Stimulated activated memory B cell treated with anti-CD40 and anti-IgM and Interleukin-4, amounts not matched to agents 10 μg/mL and 1 μg/mL and 100 μg/mL, for 72 hours (primary cell): ENCODE results near the gene SRXN1.
A peak's percentile ranks its signal among the peaks of the same experiment; 100 is the strongest.
"Not testable (repeated sequence)": the region's sequence is repeated elsewhere in the genome, so short reads cannot be mapped to it uniquely, and the experiment has no call there.

Source experiments
- ATAC-seq: fragments of 150-1000 bp; cut with Tn5 transposase; 2 replicates; pipeline ENCODE4 v1.10.0; 2021
- H3K27ac Mint-ChIP-seq: one replicate; pipeline ENCODE4 v1.8.0; 2022; ENCODE audit warnings: mild to moderate bottlenecking, mixed read lengths
- H3K27me3 Mint-ChIP-seq: one replicate; pipeline ENCODE4 v1.8.0; 2022; ENCODE audit warnings: mixed read lengths
- H3K36me3 Mint-ChIP-seq: one replicate; pipeline ENCODE4 v1.8.0; 2022; ENCODE audit warnings: mixed read lengths
- H3K4me1 Mint-ChIP-seq: one replicate; pipeline ENCODE4 v1.8.0; 2022; ENCODE audit warnings: mixed read lengths
- H3K4me3 Mint-ChIP-seq: one replicate; pipeline ENCODE4 v1.8.0; 2022; ENCODE audit warnings: mild to moderate bottlenecking, moderate library complexity, mixed read lengths
- H3K9me3 Mint-ChIP-seq: one replicate; pipeline ENCODE4 v1.8.0; 2022; ENCODE audit warnings: mixed read lengths

SRXN1 gene

DNA sequence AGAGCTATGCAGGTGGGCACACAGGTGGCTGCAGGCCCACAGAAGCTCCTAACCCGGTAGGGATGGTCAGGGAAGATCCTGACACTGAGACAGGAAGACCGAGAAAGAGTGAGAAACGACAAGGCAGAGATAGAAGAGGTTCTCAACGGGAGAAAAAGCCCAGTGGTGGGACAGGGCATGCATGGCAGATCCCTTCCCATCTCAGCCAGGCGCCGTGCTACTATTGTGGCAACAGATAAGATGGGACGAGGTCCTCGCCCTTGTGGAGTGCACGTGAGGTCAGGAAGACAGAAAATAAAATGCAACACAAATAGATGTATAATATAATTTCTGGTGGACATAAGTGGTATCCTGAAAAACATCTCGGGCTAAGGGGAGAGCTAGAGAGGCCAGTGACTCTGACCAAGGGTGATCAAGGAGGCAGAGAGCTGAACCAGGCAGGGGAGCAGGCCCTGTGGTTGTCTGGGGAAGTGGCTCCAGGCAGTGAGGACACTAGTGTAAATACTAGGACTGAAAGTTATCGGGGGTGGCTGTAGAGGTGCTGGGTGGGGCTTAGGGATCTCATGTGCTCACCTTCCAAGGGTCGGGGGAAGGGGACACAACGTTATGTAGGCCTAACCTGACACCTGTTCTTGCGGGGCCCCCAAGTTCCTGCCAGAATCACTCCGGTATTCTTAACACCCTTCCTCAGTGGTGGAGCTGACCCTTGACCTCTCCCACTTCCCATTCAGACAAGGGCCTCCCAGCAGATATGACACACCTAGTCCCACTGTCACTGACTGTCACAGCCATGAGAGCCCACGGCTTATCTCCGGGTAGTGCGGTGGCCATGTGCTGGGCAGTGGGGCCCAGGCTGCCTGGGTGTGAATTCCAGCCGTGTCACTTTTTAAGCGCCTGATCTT is 1.0 kb downstream of the SRXN1 start:
- Mint-ChIP-seq H3K36me3 (peaks cover 39% of the 10 kb centered on the region), H3K4me1 (peaks cover 26% of the 10 kb centered on the region), H3K27me3 (no peaks in the 10 kb centered on the region), H3K9me3 (no peaks in the 10 kb centered on the region), H3K4me3 (peak overlapping the region; percentile 76), H3K27ac (peak overlapping the region; percentile 78)
- ATAC-seq = no peak

DNA sequence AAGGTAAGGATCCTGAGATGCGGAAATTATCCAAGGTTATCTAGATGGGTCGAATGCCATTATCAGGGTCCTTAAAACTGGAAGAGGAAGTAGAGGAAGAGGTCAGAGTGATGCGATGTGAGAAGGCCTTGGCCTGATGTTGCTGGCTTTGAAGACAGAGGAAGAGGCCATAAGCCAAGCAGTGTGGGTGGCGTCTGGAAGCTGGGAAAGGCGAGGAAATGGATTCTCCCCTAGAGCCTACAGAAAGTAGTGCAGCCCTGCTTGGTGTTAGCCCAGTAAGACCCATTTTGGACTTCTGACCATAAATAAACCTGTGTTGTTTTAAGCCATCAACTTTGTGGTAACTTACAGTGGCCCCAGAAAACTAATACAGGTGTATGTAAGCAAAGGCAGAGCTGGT is 2.0 kb downstream of the SRXN1 start:
- no peak for ATAC-seq
- H3K27me3 Mint-ChIP-seq = no peaks in the 10 kb centered on the region
- no peak overlapping the region for H3K4me3 Mint-ChIP-seq
- no peak overlapping the region for H3K27ac Mint-ChIP-seq
- H3K4me1 Mint-ChIP-seq = peaks cover 27% of the 10 kb centered on the region
- no peaks in the 10 kb centered on the region for H3K9me3 Mint-ChIP-seq
- H3K36me3 Mint-ChIP-seq = peaks cover 43% of the 10 kb centered on the region

DNA sequence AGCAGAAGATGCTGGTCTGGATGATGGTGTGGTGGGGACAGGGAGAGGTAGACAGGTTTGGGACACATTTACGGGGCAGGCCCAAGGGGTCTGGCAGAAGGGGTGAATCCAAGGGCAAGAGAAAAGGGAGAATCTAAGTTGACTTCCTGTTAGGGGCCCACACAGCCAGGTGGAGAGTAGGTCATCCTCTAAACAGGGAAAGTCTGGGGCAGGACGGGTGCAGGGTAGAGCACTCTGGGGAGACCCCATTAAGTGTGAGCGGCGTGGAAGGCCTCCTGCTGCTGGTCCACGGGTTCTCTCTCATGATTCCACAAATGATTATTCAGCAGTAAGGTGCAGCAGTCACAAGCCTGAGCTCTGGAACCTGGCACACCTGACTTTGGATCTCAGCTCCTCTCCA is 2.7 kb downstream of the SRXN1 start:
- peaks cover 33% of the 10 kb centered on the region for H3K4me1 Mint-ChIP-seq
- no peak overlapping the region for H3K4me3 Mint-ChIP-seq
- no peaks in the 10 kb centered on the region for H3K27me3 Mint-ChIP-seq
- no peaks in the 10 kb centered on the region for H3K9me3 Mint-ChIP-seq
- H3K36me3 Mint-ChIP-seq = peaks cover 43% of the 10 kb centered on the region
- ATAC-seq = no peak
- no peak overlapping the region for H3K27ac Mint-ChIP-seq

DNA sequence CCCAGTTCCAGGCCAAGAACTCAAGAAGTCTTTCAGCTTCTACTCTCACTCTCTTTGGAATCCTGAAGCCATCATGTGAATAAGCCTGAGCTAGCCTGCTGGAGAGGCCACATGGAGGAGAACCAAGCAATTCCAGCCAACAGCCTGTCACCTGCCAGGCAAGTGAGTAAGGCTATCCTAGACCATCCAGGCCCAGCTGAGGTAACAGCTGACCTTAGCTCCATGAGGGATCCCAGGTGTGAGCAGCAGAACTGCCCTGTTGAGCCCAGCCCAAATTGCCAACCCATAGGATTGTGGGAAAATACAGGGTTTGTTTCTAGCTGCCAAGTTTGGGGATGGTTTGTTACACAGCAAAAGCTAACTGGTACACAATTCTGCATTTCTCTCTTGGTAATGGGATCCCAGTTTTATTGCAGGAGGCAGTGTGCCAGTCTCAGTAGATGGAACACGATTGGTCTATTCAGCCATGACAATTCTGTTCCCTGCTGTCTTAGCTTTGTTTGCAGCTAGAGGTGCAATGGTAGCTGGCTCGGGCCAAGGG is 5.5 kb downstream of the SRXN1 start:
- H3K36me3 Mint-ChIP-seq = peaks cover 43% of the 10 kb centered on the region
- H3K9me3 Mint-ChIP-seq = no peaks in the 10 kb centered on the region
- no peak for ATAC-seq
- H3K4me1 Mint-ChIP-seq = peaks cover 25% of the 10 kb centered on the region
- H3K27me3 Mint-ChIP-seq = peaks cover 21% of the 10 kb centered on the region
- no peak overlapping the region for H3K27ac Mint-ChIP-seq
- no peak overlapping the region for H3K4me3 Mint-ChIP-seq

DNA sequence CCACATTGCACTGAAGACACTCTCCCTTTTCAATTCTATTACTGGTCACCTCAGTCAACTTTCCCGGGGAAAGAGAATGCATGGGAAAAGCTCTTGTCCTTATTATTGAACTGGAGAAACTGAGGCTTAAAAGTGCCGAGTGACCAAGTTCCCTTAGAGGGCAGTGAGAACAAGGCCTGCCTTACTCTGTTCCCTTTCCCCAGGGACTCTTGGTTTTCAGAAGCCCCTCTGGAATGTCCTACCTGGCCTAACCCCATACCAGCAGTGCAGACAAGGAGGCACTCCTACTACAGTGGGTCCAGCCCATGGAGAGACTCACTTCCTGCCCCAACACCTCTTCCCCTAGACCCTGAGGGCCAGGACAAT is 6.1 kb downstream of the SRXN1 start:
- Mint-ChIP-seq H3K36me3 (peaks cover 43% of the 10 kb centered on the region), H3K27ac (no peak overlapping the region), H3K4me1 (peaks cover 18% of the 10 kb centered on the region), H3K27me3 (peaks cover 22% of the 10 kb centered on the region), H3K4me3 (no peak overlapping the region), H3K9me3 (no peaks in the 10 kb centered on the region)
- ATAC-seq = no peak

DNA sequence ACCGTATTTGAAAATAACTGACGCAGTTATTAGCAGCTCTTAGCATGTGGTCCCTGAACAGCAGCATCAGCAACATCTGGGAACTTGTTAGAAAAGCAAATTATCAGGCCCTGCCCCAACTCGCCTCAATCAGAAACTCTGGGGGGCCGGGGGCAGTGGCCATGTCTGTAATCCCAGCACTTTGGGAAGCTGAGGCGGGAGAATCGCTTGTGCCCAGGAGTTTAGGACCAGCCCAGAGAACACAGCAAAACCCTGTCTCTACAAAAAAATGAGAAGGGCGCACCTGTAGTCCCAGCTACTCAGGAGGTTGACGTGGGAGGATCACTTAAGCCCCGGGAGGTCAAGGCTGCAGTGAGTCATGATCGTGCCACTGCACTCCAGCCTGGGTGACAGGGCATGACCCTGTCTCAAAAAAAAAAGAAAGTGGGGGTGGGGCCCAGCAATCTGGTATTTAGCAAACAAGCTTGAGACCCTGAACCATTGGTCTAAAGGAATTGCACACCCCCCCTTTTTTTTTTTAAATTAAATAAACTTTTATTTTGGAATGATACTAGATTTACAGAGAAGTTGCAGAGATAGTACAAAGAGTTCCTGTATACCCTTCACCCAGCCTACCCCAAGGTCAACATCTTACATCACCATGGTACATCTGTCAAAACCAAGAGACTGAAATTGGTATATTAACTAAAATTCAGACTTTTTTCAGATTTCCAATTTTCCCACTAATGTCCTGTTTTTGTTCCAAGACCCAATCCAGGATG is 6.7 kb downstream of the SRXN1 start:
- H3K36me3 Mint-ChIP-seq = peaks cover 43% of the 10 kb centered on the region
- no peaks in the 10 kb centered on the region for H3K9me3 Mint-ChIP-seq
- no peak overlapping the region for H3K27ac Mint-ChIP-seq
- H3K27me3 Mint-ChIP-seq = peaks cover 22% of the 10 kb centered on the region
- peaks cover 12% of the 10 kb centered on the region for H3K4me1 Mint-ChIP-seq
- no peak overlapping the region for H3K4me3 Mint-ChIP-seq
- ATAC-seq = no peak

DNA sequence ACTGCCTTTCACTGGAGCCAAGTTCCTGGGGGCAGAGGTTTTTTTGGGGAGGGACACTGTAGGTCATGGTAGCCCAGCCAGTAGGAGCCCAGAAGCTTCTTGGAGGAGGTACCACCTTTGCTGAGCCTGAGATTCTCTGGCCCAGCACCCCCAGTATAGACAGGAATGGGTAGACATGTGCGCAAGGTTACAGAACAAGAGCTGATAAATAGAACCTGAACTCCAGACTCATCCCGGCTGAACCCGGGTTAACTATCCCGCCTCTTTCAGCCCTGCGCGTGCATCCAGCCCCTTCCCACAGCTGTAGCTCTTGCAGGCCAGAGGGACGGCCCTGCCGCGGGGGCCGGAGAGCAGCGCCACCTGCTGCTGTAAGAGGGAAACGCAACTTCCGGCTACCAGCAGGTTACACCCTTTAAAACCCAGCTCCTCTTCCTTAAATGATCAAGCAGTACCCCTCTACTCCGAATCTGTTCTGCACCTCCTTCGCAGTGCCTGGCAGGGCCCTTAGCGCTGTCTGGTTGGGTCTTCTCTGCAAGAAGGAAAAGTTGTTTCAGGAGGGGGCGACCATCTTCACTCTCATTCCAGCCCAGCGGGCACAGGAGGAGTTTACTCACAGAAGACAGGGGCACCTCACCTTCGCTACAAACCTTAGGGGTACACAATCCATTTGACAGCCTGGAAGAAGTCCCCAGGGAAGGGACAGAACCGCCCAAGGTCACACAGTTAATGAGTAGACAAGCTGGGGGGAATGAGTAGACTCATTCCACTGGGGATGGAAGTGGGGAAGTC is 7.5 kb downstream of the SRXN1 start:
- Mint-ChIP-seq H3K4me1 (peaks cover 11% of the 10 kb centered on the region), H3K27me3 (peaks cover 24% of the 10 kb centered on the region), H3K9me3 (no peaks in the 10 kb centered on the region), H3K36me3 (peaks cover 37% of the 10 kb centered on the region), H3K27ac (no peak overlapping the region), H3K4me3 (no peak overlapping the region)
- ATAC-seq = peak; percentile 61

DNA sequence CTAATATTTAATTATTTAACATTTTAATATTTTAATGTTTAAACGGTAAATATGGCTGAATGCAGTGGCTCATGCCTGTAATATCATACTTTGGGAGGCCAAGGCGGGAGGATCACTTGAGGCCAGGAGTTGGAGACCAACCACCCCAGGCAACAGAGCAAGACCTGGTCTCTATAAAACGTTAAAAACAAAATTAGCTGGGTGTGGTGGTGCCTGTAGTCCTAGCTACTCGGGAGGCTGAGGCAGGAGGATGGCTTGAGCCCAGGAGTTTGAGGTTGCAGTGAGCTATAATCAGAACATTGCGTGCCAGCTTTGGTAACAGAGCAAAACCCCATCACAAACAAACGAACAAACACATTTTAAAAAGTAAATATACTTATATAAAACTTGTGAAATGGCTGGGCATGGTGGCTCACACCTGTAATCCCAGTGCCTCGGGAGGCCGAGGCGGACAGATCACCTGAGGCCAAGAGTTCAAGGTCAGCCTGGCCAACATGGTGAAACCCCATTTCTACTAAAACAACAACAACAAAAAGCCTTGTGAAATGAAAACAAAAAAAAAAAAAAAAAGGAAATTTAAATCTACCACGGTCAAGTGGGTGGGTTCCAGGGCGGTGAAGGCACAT is 8.2 kb downstream of the SRXN1 start:
- Mint-ChIP-seq H3K9me3 (no peaks in the 10 kb centered on the region), H3K4me1 (peaks cover 11% of the 10 kb centered on the region), H3K27me3 (peaks cover 31% of the 10 kb centered on the region), H3K36me3 (peaks cover 30% of the 10 kb centered on the region), H3K27ac (no peak overlapping the region), H3K4me3 (no peak overlapping the region)
- no peak for ATAC-seq

DNA sequence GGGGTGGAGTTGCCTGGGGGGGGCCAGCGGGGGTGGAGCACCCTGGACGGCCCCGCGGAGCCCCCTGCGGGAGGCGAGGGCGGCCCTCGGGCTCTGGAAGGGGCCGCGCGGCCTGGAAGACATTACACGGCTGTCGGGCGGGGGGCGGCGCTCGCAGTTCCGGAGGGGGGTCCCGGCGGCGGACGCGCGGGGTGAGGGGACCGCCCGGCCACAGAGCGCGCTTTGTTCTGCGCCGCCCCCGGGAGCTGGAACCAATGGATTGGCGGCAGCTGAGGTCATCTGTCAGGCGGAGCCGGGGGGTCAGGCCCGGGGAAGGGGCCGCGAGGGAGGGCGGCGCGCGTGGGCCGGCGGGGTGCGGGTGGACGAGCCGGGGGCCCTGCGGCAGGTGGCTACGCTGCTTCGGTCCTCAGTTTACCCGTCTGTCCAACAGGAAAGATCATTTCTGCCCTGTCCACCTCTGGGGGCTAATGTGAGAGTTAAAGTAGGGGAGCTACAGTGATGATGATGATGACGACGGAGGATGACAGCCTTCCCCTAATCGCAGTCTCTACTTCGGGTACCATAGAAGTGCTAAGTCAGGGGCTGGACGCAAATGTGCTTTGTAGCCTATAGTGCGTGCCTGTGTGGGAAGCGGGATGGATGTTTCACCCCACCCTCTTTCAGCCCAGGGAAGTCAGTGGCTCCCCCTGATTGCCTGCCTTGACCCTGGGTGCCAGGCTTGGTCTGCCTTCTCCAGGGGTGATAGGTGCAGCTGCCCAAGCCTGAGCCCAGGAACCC is 10.4 kb downstream of the SRXN1 start:
- H3K36me3 Mint-ChIP-seq = peaks cover 10% of the 10 kb centered on the region

DNA sequence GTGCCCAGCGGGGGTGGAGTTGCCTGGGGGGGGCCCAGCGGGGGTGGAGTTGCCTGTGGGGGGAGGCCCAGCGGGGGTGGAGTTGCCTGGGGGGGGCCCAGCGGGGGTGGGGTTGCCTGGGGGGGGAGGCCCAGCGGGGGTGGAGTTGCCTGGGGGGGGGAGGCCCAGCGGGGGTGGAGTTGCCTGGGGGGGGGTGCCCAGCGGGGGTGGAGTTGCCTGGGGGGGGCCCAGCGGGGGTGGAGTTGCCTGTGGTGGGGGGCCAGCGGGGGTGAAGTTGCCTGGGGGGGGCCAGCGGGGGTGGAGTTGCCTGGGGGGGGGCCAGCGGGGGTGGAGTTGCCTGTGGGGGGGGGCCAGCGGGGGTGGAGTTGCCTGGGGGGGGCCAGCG is 11.0 kb downstream of the SRXN1 start:
- H3K4me3 Mint-ChIP-seq, H3K36me3 Mint-ChIP-seq, ATAC-seq, H3K4me1 Mint-ChIP-seq, H3K27ac Mint-ChIP-seq, H3K9me3 Mint-ChIP-seq: not testable (repeated sequence)
- H3K27me3 Mint-ChIP-seq = peaks cover 33% of the 10 kb centered on the region

More for the DNA sequence above, 10.4 kb downstream of the SRXN1 start:
- Mint-ChIP-seq H3K27me3 (peaks cover 33% of the 10 kb centered on the region), H3K9me3 (no peaks in the 10 kb centered on the region), H3K4me1 (peaks cover 7% of the 10 kb centered on the region), H3K27ac (no peak overlapping the region), H3K4me3 (no peak overlapping the region)
- no peak for ATAC-seq

DNA sequence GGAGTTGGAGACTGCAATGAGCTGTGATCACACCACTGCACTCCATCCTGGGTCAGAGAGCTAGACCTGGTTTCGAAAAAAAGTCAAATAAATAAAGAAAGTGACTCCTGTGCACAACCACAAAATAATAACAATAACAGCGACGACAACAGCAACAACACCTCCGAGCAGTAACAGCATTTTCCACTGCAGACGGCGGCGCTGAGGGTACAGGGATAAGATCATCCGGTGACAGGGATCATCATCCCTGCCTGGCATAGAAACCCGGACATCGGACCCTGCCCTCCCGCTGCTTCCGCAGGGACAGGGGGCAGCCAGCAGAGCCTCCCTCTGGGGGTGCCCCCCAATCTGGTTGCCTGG is 11.5 kb downstream of the SRXN1 start:
- H3K4me3 Mint-ChIP-seq = peak overlapping the region; percentile 9
- no peaks in the 10 kb centered on the region for H3K36me3 Mint-ChIP-seq
- H3K4me1 Mint-ChIP-seq = peaks cover 7% of the 10 kb centered on the region
- H3K27me3 Mint-ChIP-seq = peaks cover 33% of the 10 kb centered on the region
- no peak for ATAC-seq
- H3K27ac Mint-ChIP-seq = no peak overlapping the region
- no peaks in the 10 kb centered on the region for H3K9me3 Mint-ChIP-seq

DNA sequence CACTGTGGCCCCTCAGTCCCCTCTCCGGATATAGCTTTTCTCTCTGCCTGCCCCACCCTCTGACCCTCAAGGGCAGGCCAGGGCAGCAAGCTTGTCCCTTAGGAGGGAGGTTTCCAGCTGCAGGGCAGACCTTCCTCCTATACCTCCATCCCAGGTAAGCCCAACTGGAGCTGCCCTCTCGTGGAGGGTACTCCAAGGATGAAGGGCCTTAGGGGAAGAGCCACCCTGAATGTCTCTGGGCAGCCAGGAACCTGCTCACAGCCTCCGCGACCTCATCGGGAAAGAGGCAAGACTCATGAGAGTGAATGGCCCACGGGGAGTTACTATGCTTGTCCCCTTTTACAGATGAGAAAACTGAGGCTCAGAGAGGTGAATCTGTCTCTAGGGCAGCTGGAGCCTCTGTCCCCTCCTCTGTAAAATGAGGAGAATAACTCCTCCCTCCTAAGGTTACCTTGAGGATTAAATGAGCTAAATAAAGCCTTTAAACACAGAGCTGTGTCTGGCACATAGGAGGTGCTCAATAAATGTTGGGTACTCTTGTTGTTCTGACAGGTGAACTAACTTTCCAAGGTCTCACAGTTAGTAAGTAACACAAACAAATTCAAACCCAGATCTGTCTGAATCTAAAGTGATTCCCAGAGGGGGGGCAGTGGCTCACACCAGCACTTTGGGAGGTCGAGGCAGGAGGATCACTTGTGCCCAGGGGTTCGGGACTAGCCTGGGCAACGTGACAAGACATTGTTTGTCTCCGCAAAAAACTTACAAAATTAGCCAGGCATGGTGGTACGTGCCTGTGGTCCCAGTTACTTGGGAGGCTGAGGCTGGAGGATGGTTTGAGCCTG is 12.1 kb downstream of the SRXN1 start:
- H3K27ac Mint-ChIP-seq = no peak overlapping the region
- H3K4me1 Mint-ChIP-seq = peaks cover 6% of the 10 kb centered on the region
- H3K36me3 Mint-ChIP-seq = no peaks in the 10 kb centered on the region
- H3K9me3 Mint-ChIP-seq = no peaks in the 10 kb centered on the region
- no peak overlapping the region for H3K4me3 Mint-ChIP-seq
- no peak for ATAC-seq
- peaks cover 33% of the 10 kb centered on the region for H3K27me3 Mint-ChIP-seq

DNA sequence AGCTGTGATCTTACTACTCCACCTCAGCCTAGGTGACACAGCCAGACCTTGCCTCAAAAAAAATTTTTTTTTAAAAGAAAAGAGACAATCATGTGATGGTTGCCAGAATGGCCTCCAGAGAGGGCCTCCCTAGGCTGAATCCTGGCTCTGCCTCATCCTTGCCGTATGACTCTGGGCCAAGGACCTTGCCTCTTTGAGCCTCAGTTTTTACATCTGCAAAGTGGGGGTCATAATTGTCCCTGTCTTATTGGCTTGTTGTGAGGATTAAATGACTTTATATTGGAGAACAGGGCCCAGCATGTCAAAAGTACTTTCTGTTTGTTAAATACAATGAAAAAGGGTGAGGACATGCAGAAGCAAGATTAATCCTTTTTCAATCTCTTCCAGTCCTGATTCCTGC is 14.4 kb downstream of the SRXN1 start:
- Mint-ChIP-seq H3K4me3 (no peak overlapping the region), H3K27me3 (peaks cover 37% of the 10 kb centered on the region), H3K9me3 (no peaks in the 10 kb centered on the region), H3K36me3 (no peaks in the 10 kb centered on the region), H3K27ac (no peak overlapping the region), H3K4me1 (no peaks in the 10 kb centered on the region)
- ATAC-seq = no peak
